ENCODE measurements around the gene CACNB4. TPM values are rescaled to one million over a fixed set of nuclear protein-coding genes. Genes with fewer than 3 reads are reported as not detected.
"Not testable (repeated sequence)": the region's sequence is repeated elsewhere in the genome, so short reads cannot be mapped to it uniquely, and the experiment has no call there.

Gene CACNB4
- total RNA-seq, 2 experiments from 2014 or later = 0.06 to 0.76 TPM

- Histone ChIP-seq H3K4me2 (ENCODE audit: low read length) (no peak overlapping the region), H4K20me1 (ENCODE audit: insufficient read depth, low read length) (no peaks in the 10 kb centered on the region), H3K4me3 (ENCODE audit: low read depth, low read length, poor library complexity, severe bottlenecking) (no peak overlapping the region), H3K9me3 (ENCODE audit: low read length) (no peaks in the 10 kb centered on the region), H2AFZ (ENCODE audit: low read length) (no peak overlapping the region), H3K27ac (ENCODE audit: low read depth, low read length, poor library complexity, severe bottlenecking) (no peak overlapping the region), H3K9me2 (ENCODE audit: insufficient read depth, low read length) (no peaks in the 10 kb centered on the region), H3K36me3 (ENCODE audit: insufficient read depth, low read length) (no peaks in the 10 kb centered on the region), H3K79me2 (ENCODE audit: insufficient read depth, low read depth, low read length) (no peaks in the 10 kb centered on the region), H3K4me1 (ENCODE audit: insufficient read depth, low read length, poor library complexity, severe bottlenecking) (no peaks in the 10 kb centered on the region)
- CTCF ChIA-PET (ENCODE audit: unreplicated experiment) = no interaction called here
- DNase-seq (ENCODE audit: low spot score) = no peak
- TF ChIP-seq EZH2phosphoT487 (IDR thresholded peaks at IDR 0.05; ENCODE audit: borderline replicate concordance, low read depth, low read length) (no peak), CTCF (conservative IDR thresholded peaks at IDR 0.05; ENCODE audit: low read length) (no peak)
- intact Hi-C loops (cut with micrococcal nuclease; ENCODE audit: unreplicated experiment) = no loop called here
- POLR2A ChIA-PET = no interaction called here
- no TSS peak for BruUV-seq (replicated peaks)
Observed at GRCh38 chr2:151916632-151917031, 182.2 kb downstream of the CACNB4 start.

- H3K4me2 ChIP-seq (ENCODE audit: low read length); BruUV-seq (replicated peaks); CTCF ChIA-PET (ENCODE audit: unreplicated experiment); H4K20me1 ChIP-seq (ENCODE audit: insufficient read depth, low read length); H3K36me3 ChIP-seq (ENCODE audit: insufficient read depth, low read length); H3K4me1 ChIP-seq (ENCODE audit: insufficient read depth, low read length, poor library complexity, severe bottlenecking); H3K9me3 ChIP-seq (ENCODE audit: low read length); H3K9me2 ChIP-seq (ENCODE audit: insufficient read depth, low read length); H3K4me3 ChIP-seq (ENCODE audit: low read depth, low read length, poor library complexity, severe bottlenecking); DNase-seq (ENCODE audit: low spot score); H3K79me2 ChIP-seq (ENCODE audit: insufficient read depth, low read depth, low read length); intact Hi-C loops (cut with micrococcal nuclease; ENCODE audit: unreplicated experiment); H3K27ac ChIP-seq (ENCODE audit: low read depth, low read length, poor library complexity, severe bottlenecking); H2AFZ ChIP-seq (ENCODE audit: low read length): not testable (repeated sequence)
- POLR2A ChIA-PET = interaction anchor here (0.6 to 0.8 kb wide), 3 partner anchors 12 to 942 kb away, joined by 3 to 4 read pairs (median 4); no protein-coding TSS in a partner anchor
Observed at GRCh38 chr2:151915629-151916025, 183.2 kb downstream of the CACNB4 start.

- DNase-seq (ENCODE audit: low spot score) = no peak
- Histone ChIP-seq H3K9me3 (ENCODE audit: low read length) (no peaks in the 10 kb centered on the region), H3K4me3 (ENCODE audit: low read depth, low read length, poor library complexity, severe bottlenecking) (no peak overlapping the region), H3K36me3 (ENCODE audit: insufficient read depth, low read length) (no peaks in the 10 kb centered on the region), H3K9me2 (ENCODE audit: insufficient read depth, low read length) (no peaks in the 10 kb centered on the region), H3K4me2 (ENCODE audit: low read length) (no peak overlapping the region), H3K27ac (ENCODE audit: low read depth, low read length, poor library complexity, severe bottlenecking) (no peak overlapping the region), H3K4me1 (ENCODE audit: insufficient read depth, low read length, poor library complexity, severe bottlenecking) (no peaks in the 10 kb centered on the region), H3K79me2 (ENCODE audit: insufficient read depth, low read depth, low read length) (no peaks in the 10 kb centered on the region), H4K20me1 (ENCODE audit: insufficient read depth, low read length) (no peaks in the 10 kb centered on the region), H2AFZ (ENCODE audit: low read length) (no peak overlapping the region)
- BruUV-seq (replicated peaks) = no TSS peak
- intact Hi-C loops (cut with micrococcal nuclease; ENCODE audit: unreplicated experiment) = no loop called here
- TF ChIP-seq CTCF (conservative IDR thresholded peaks at IDR 0.05; ENCODE audit: low read length) = no peak
- TF ChIP-seq EZH2phosphoT487 (IDR thresholded peaks at IDR 0.05; ENCODE audit: borderline replicate concordance, low read depth, low read length) = no peak
- ChIA-PET POLR2A (interaction anchor here (0.6 to 0.8 kb wide), 2 partner anchors 11 to 941 kb away, joined by 3 to 4 read pairs; no protein-coding TSS in a partner anchor), CTCF (ENCODE audit: unreplicated experiment) (no interaction called here)
Observed at GRCh38 chr2:151914989-151915628, 183.7 kb downstream of the CACNB4 start.

Data from OCI-LY7 (cell line).